ENCODE results near the gene GPR6.
A peak's percentile ranks its signal among the peaks of the same experiment; 100 is the strongest.

The GPR6 gene

DNA sequence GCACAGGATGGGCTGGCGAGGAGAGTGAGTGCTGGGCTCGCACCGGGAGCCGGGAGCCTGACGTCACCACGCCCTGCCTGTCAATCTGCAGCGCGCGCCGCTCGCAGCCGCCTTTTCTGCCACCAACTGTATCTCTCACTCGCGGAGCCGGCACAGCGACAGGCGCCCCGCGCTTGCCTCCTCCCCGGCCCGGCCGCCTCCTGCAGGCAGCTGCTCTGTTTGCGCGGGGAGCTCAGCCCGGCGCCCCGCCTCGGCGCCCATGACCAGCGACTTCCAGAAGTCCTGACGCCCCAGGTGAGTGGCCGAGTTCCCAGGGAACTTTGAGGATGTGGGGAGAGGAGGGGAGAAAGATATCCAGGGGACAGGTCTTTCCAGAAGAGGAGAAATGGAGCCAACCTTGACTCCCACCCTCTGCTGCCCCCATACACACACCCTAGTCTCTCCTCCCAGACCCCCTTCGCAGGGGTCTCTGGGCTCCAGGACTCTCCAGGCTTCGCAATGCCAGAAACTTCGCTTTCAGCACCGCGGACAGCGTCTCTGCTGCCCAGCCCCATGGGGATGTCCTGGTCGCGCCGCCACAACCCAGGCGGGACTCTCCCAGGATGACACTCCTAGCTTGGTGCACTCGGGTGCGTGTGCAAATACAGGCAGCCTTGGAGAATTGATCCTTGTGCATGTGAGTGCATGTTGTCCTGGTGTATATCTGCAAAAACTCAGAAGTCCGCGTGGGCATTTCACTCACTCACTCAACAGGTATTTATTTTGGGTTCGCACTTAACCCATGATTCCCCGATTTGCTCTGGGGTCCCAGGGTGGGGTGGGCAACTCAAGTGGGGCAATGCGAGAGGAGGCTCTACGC, at the start of gene GPR6 (continued):
- no peak for TF ChIP-seq SETDB1 (IDR thresholded peaks at IDR 0.05; ENCODE audit: insufficient read length, low read length)
- TF ChIP-seq OVOL3 (tag by site-specific recombination; IDR thresholded peaks at IDR 0.05): no peak
- TF ChIP-seq ZNF654 (tag by site-specific recombination; IDR thresholded peaks at IDR 0.05; ENCODE audit: low read depth): no peak
- no peak for TF ChIP-seq ZNF521 (tag by site-specific recombination; IDR thresholded peaks at IDR 0.05)
- TF ChIP-seq ZNF776 (tag by site-specific recombination; IDR thresholded peaks at IDR 0.05; ENCODE audit: borderline replicate concordance): no peak
- peak; percentile 59 for TF ChIP-seq ZBTB17 (tag by site-specific recombination; IDR thresholded peaks at IDR 0.05)
- TF ChIP-seq, protein P1, sequence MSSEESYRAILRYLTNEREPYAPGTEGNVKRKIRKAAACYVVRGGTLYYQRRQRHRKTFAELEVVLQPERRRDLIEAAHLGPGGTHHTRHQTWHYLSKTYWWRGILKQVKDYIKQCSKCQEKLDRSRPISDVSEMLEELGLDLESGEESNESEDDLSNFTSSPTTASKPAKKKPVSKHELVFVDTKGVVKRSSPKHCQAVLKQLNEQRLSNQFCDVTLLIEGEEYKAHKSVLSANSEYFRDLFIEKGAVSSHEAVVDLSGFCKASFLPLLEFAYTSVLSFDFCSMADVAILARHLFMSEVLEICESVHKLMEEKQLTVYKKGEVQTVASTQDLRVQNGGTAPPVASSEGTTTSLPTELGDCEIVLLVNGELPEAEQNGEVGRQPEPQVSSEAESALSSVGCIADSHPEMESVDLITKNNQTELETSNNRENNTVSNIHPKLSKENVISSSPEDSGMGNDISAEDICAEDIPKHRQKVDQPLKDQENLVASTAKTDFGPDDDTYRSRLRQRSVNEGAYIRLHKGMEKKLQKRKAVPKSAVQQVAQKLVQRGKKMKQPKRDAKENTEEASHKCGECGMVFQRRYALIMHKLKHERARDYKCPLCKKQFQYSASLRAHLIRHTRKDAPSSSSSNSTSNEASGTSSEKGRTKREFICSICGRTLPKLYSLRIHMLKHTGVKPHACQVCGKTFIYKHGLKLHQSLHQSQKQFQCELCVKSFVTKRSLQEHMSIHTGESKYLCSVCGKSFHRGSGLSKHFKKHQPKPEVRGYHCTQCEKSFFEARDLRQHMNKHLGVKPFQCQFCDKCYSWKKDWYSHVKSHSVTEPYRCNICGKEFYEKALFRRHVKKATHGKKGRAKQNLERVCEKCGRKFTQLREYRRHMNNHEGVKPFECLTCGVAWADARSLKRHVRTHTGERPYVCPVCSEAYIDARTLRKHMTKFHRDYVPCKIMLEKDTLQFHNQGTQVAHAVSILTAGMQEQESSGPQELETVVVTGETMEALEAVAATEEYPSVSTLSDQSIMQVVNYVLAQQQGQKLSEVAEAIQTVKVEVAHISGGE (tag by site-specific recombination; conservative IDR thresholded peaks at IDR 0.05; ENCODE audit: low read depth): no peak
- 0 out of 2 replicates have a peak, but pooled peaks have one; percentile 42 for TF ChIP-seq HIC1 (tag by site-specific recombination; IDR thresholded peaks at IDR 0.05)
- no peak for TF ChIP-seq ZNF23 (tag by site-specific recombination; IDR thresholded peaks at IDR 0.05; ENCODE audit: borderline replicate concordance)
- TF ChIP-seq ZFP41 (tag by site-specific recombination; IDR thresholded peaks at IDR 0.05; ENCODE audit: borderline replicate concordance): no peak
- no peak for TF ChIP-seq ZBTB1 (tag by site-specific recombination; IDR thresholded peaks at IDR 0.05)
- peak; percentile 11; the same call in 1 of the 2 replicates for TF ChIP-seq ZFP69B (tag by site-specific recombination; IDR thresholded peaks at IDR 0.05)
- TF ChIP-seq ZNF174 (tag by site-specific recombination; IDR thresholded peaks at IDR 0.05): no peak
- TF ChIP-seq ZNF621 (tag by site-specific recombination; IDR thresholded peaks at IDR 0.05): no peak
- TF ChIP-seq ZNF660 (tag by site-specific recombination; IDR thresholded peaks at IDR 0.05): no peak
- TF ChIP-seq TCF7L2 (IDR thresholded peaks at IDR 0.05; ENCODE audit: borderline replicate concordance, low read depth, low read length): no peak
- TF ChIP-seq ZSCAN30 (tag by site-specific recombination; IDR thresholded peaks at IDR 0.05): no peak
- no peak for TF ChIP-seq ZNF391 (tag by site-specific recombination; IDR thresholded peaks at IDR 0.05; ENCODE audit: borderline replicate concordance, low read depth)
- no peak for TF ChIP-seq ZNF433 (tag by site-specific recombination; IDR thresholded peaks at IDR 0.05; ENCODE audit: low read depth)
- no peak for TF ChIP-seq ZNF571 (tag by site-specific recombination; IDR thresholded peaks at IDR 0.05)
- TF ChIP-seq GLI4 (tag by site-specific recombination; IDR thresholded peaks at IDR 0.05): no peak
- TF ChIP-seq ZFHX2 (tag by site-specific recombination; conservative IDR thresholded peaks at IDR 0.05): no peak
- TF ChIP-seq PRDM4 (tag by site-specific recombination; IDR thresholded peaks at IDR 0.05): no peak
- peak; percentile 45 for TF ChIP-seq ZBTB8A (tag by site-specific recombination; IDR thresholded peaks at IDR 0.05)
- TF ChIP-seq ZFP3 (tag by site-specific recombination; IDR thresholded peaks at IDR 0.05; ENCODE audit: low read depth): no peak
- peak; percentile 36; the same call in 1 of the 2 replicates for TF ChIP-seq ZFP37 (tag by site-specific recombination; IDR thresholded peaks at IDR 0.05)
- TF ChIP-seq ZNF239 (tag by site-specific recombination; IDR thresholded peaks at IDR 0.05): no peak
- no peak for TF ChIP-seq MZF1 (tag by site-specific recombination; IDR thresholded peaks at IDR 0.05; ENCODE audit: borderline replicate concordance)
- no peak for TF ChIP-seq ELK4 (IDR thresholded peaks at IDR 0.05; ENCODE audit: borderline replicate concordance, low read depth, low read length)
- TF ChIP-seq ZNF600 (tag by site-specific recombination; IDR thresholded peaks at IDR 0.05): no peak
- no peak for TF ChIP-seq ZNF223 (tag by site-specific recombination; IDR thresholded peaks at IDR 0.05)
- no peak for TF ChIP-seq ZNF610 (tag by site-specific recombination; IDR thresholded peaks at IDR 0.05; ENCODE audit: borderline replicate concordance)
